Mammary epithelial cell (primary cell): Measurements from ENCODE around the gene ACTL8.

Source experiments
- EZH2 ChIP-seq: IDR thresholded peaks from 2 replicates; pipeline ENCODE4 v1.6.1; 2012; ENCODE audit warnings: low read length, inconsistent platforms, borderline replicate concordance
- TF ChIP-seq, protein P1 (sequence below), 2 donors: IDR thresholded peaks in 1 of 2; conservative IDR thresholded peaks in 1 of 2; 2 replicates each; pipeline ENCODE4 v1.5.1; 2011 to 2012; ENCODE audit warnings: inconsistent platforms in 2 of 2, low read length in 2 of 2, mild to moderate bottlenecking in 2 of 2, control low read depth in 1 of 2, low read depth in 1 of 2; ENCODE audit not compliant: insufficient read depth in 1 of 2; ENCODE audit errors: extremely low read depth in 1 of 2

DNA sequence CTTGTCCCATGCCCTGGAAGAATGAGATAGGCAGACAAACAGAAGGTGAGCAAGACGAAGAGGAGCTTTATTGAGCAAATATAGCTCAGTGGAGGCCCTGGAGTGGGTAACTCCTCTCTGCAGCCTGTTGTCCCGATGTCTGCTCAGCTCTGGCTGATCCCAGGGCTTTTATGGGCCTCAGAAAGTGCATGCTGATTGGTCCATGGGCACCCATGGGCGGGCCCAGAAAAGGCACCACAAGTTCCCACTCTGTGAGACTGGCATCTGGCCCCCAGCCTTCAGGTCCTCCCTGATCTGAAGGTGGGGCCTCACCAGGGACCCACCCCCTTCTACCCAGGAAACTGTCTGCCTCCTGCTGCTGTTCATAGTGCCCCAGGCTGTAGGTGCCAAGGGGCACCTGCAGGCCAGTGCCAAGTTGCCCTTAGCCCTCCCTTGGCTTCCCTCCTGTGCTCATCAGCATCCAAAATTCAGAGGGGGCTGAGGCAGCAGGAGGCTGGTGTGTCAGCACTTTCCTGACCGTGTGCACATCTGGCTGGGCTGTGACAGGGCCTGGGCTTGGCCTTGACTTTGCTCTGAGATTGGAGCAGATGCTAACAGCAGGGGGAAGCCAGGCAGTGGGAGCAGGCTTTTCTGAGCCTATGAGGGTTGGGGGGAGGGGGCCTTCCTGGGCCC lies 35.4 kb downstream of the ACTL8 start:
- TF ChIP-seq, protein P1, sequence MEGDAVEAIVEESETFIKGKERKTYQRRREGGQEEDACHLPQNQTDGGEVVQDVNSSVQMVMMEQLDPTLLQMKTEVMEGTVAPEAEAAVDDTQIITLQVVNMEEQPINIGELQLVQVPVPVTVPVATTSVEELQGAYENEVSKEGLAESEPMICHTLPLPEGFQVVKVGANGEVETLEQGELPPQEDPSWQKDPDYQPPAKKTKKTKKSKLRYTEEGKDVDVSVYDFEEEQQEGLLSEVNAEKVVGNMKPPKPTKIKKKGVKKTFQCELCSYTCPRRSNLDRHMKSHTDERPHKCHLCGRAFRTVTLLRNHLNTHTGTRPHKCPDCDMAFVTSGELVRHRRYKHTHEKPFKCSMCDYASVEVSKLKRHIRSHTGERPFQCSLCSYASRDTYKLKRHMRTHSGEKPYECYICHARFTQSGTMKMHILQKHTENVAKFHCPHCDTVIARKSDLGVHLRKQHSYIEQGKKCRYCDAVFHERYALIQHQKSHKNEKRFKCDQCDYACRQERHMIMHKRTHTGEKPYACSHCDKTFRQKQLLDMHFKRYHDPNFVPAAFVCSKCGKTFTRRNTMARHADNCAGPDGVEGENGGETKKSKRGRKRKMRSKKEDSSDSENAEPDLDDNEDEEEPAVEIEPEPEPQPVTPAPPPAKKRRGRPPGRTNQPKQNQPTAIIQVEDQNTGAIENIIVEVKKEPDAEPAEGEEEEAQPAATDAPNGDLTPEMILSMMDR (conservative IDR thresholded peaks at IDR 0.05 in 1 of 2, IDR thresholded peaks at IDR 0.05 in 1 of 2; ENCODE audit: extremely low read depth in 1 of 2, insufficient read depth in 1 of 2, low read depth in 1 of 2, low read length in 2 of 2) = no peak
- no peak for TF ChIP-seq EZH2
